ENCODE measurements around the gene KRT15. TPM values are rescaled to one million over a fixed set of nuclear protein-coding genes. Genes with fewer than 3 reads are reported as not detected.
A peak's percentile ranks its signal among the peaks of the same experiment; 100 is the strongest.

KRT15 gene
- polyA plus RNA-seq, 3 donors = 0.03 TPM; not detected in 2

GRCh38 chr17:41489531-41489930 lies 29.2 kb downstream of the KRT15 start, which contains the start of gene KRT36:
Gene KRT36 (minus strand): TSS chr17:41489910. CDS start chr17:41489864, 46 bp downstream.
- Mint-ChIP-seq H3K4me1 (peaks cover 52% of the 10 kb centered on the region), H3K9me3 (no peaks in the 10 kb centered on the region), H3K36me3 (peaks cover 0 to 2% of the 10 kb centered on the region in 2 donors), H3K27me3 (ENCODE audit: low read depth in 3 of 3) (peaks cover 1 to 3% (median 2%) of the 10 kb centered on the region in 3 donors), H3K4me3 (peak within 1 kb of the TSS; percentile 43 to 76), H3K27ac (peak within 1 kb of the TSS; percentile 82 to 93 (median 88))
- H3K4me2 ChIP-seq (replicated peaks; ENCODE audit: extremely low read depth, low read length, poor library complexity, severe bottlenecking) = peak within 1 kb of the TSS; percentile 45
- no peaks in the 10 kb centered on the region for H3K79me2 ChIP-seq (ENCODE audit: insufficient read depth, low read length)
- no peak for TF ChIP-seq CTCF (IDR thresholded peaks at IDR 0.05)
- H4K20me1 ChIP-seq (ENCODE audit: insufficient read depth, low read length) = no peaks in the 10 kb centered on the region
- H3K9ac ChIP-seq (ENCODE audit: insufficient read depth, low read length, poor library complexity, severe bottlenecking) = peak within 1 kb of the TSS; percentile 11
- peak within 1 kb of the TSS in 1 of 3 experiments; percentile 53 for H3K4me3 ChIP-seq (replicated peaks in 1 of 3; ENCODE audit: low read depth in 2 of 3, low read length in 3 of 3)
- intact Hi-C loops (cut with micrococcal nuclease) = loop anchor here in 1 of 2 donors (5.0 kb wide), 1 partner anchor 58 kb away; no protein-coding TSS in a partner anchor
- H3K4me1 ChIP-seq (ENCODE audit: control insufficient read depth in 1 of 2, insufficient read depth in 2 of 2, low read length in 2 of 2) = peaks cover 47 to 54% of the 10 kb centered on the region in 2 donors
- no peaks in the 10 kb centered on the region for H3K36me3 ChIP-seq (replicated peaks in 1 of 2; ENCODE audit: control insufficient read depth in 1 of 2, insufficient read depth in 2 of 2, low read length in 2 of 2)
- H3K27ac ChIP-seq (ENCODE audit: low read depth in 1 of 2, low read length in 2 of 2) = peak within 1 kb of the TSS; percentile 73 to 85
- no peaks in the 10 kb centered on the region for H3K27me3 ChIP-seq (ENCODE audit: control insufficient read depth in 2 of 2, insufficient read depth in 2 of 2, low read length in 2 of 2)
- DNase-seq = no peak
- WGBS (ENCODE audit: insufficient coverage) = 98% methylated on average over 12 of the region's 12 CpGs
- no peaks in the 10 kb centered on the region for H3K9me3 ChIP-seq (replicated peaks in 1 of 2; ENCODE audit: control insufficient read depth in 1 of 2, insufficient read depth in 1 of 2, low read length in 2 of 2)
- peak within 1 kb of the TSS; percentile 58 for H2AFZ ChIP-seq (ENCODE audit: insufficient read depth, low read depth, low read length, poor library complexity, severe bottlenecking)

DNA sequence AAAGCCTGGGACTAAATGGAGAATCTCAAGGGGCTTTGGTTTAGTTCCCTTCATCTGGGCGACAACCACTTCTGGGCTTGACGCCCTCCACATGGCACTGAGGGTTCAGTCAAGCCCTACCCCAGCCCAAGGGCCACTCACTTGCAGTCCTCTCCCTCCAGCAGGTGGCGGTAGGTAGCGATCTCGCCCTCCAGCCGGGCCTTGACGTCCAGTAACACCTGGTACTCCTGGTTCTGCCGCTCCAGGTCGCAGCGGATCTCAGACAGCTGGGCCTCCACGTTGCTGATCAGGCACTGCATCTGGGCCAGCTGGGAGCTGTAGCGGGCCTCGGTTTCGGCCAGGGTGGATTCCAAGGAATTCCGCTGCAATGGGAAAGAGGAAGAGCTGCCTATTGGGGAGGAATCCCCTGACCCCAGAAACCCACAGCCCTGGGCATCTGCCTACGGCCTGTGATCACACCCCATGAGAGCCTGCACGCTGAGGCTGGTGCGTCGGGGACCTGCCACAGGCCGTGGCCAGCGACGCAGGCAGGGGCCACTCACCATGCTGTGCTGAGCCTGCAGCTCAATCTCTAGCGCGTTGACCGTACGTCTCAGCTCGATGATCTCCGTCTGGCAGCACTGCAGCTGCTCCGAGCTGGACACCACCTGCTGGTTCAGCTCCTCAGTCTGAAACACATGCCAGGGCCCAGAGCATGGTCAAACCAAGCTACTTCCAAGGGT lies 31.7 kb downstream of the KRT15 start:
- no peaks in the 10 kb centered on the region for H3K9me3 ChIP-seq (replicated peaks in 1 of 2; ENCODE audit: control insufficient read depth in 1 of 2, insufficient read depth in 1 of 2, low read length in 2 of 2)
- no peak overlapping the region for H3K4me3 Mint-ChIP-seq
- peaks cover 30 to 35% of the 10 kb centered on the region in 2 donors for H3K4me1 ChIP-seq (ENCODE audit: control insufficient read depth in 1 of 2, insufficient read depth in 2 of 2, low read length in 2 of 2)
- intact Hi-C loops (cut with micrococcal nuclease) = loop anchor here in 1 of 2 donors (5.0 kb wide), 1 partner anchor 60 kb away; no protein-coding TSS in a partner anchor
- WGBS (ENCODE audit: insufficient coverage) = 68% methylated on average over 27 of the region's 29 CpGs
- no peaks in the 10 kb centered on the region for H4K20me1 ChIP-seq (ENCODE audit: insufficient read depth, low read length)
- no peaks in the 10 kb centered on the region for H3K36me3 Mint-ChIP-seq
- H3K79me2 ChIP-seq (ENCODE audit: insufficient read depth, low read length) = no peaks in the 10 kb centered on the region
- peak; percentile 36 to 57 (median 50) for DNase-seq
- H3K36me3 ChIP-seq (replicated peaks in 1 of 2; ENCODE audit: control insufficient read depth in 1 of 2, insufficient read depth in 2 of 2, low read length in 2 of 2) = no peaks in the 10 kb centered on the region
- no peaks in the 10 kb centered on the region for H3K9me3 Mint-ChIP-seq
- peaks cover 31% of the 10 kb centered on the region for H3K4me1 Mint-ChIP-seq
- no peak overlapping the region for H3K9ac ChIP-seq (ENCODE audit: insufficient read depth, low read length, poor library complexity, severe bottlenecking)
- no peak overlapping the region for H3K27ac ChIP-seq (ENCODE audit: low read depth in 1 of 2, low read length in 2 of 2)
- no peak overlapping the region for H3K4me3 ChIP-seq (replicated peaks in 1 of 3; ENCODE audit: low read depth in 2 of 3, low read length in 3 of 3)
- no peak overlapping the region for H3K27ac Mint-ChIP-seq
- peak overlapping the region; percentile 18 for H2AFZ ChIP-seq (ENCODE audit: insufficient read depth, low read depth, low read length, poor library complexity, severe bottlenecking)
- H3K27me3 Mint-ChIP-seq (ENCODE audit: low read depth in 3 of 3) = peaks cover 2 to 7% (median 6%) of the 10 kb centered on the region in 3 donors
- H3K4me2 ChIP-seq (replicated peaks; ENCODE audit: extremely low read depth, low read length, poor library complexity, severe bottlenecking) = no peak overlapping the region
- TF ChIP-seq CTCF (IDR thresholded peaks at IDR 0.05) = peak; percentile 70
- H3K27me3 ChIP-seq (ENCODE audit: control insufficient read depth in 2 of 2, insufficient read depth in 2 of 2, low read length in 2 of 2) = no peaks in the 10 kb centered on the region
